HCT116 (cell line): ENCODE results near the gene TLR3.

Source experiments
- ATF3 ChIP-seq: IDR thresholded peaks from 2 replicates; pipeline ENCODE4 v1.6.1; 2012
- CBX3 ChIP-seq: IDR thresholded peaks from 2 replicates; pipeline ENCODE4 v1.6.1; 2012; ENCODE audit warnings: low read depth
- CTCF ChIP-seq, 3 experiments: fragments of 200-600 bp in 1 of 3; sonication (generic) in 1 of 3; IDR thresholded peaks in 2 of 3; conservative IDR thresholded peaks in 1 of 3; 2 replicates each; pipeline ENCODE4 v1.5.1; 2012 to 2017; ENCODE audit warnings: low read depth in 2 of 3, low read length in 2 of 3, antibody characterized with exemption in 1 of 3, borderline replicate concordance in 1 of 3, control low read depth in 1 of 3, mild to moderate bottlenecking in 1 of 3, mixed read lengths in 1 of 3, mixed run types in 1 of 3, moderate library complexity in 1 of 3; ENCODE audit not compliant: insufficient read depth in 1 of 3
- EZH2 ChIP-seq: fragments of 200-600 bp; sonication (generic); IDR thresholded peaks from 2 replicates; pipeline ENCODE4 v1.6.1; 2017; ENCODE audit warnings: antibody characterized with exemption, mixed run types
- FOSL1 ChIP-seq: IDR thresholded peaks from 2 replicates; pipeline ENCODE4 v1.6.1; 2012; ENCODE audit warnings: low read depth
- JUND ChIP-seq: IDR thresholded peaks from 2 replicates; pipeline ENCODE4 v1.6.1; 2012
- MAX ChIP-seq: IDR thresholded peaks from 2 replicates; pipeline ENCODE4 v1.6.1; 2012
- POLR2A ChIP-seq: IDR thresholded peaks from 2 replicates; pipeline ENCODE4 v1.7.0; 2011; ENCODE audit warnings: borderline replicate concordance; ENCODE audit not compliant: insufficient read depth, insufficient read length; ENCODE audit errors: extremely low read depth
- POLR2AphosphoS5 ChIP-seq: IDR thresholded peaks from 2 replicates; pipeline ENCODE4 v1.6.1; 2011; ENCODE audit warnings: mild to moderate bottlenecking, low read depth, low read length, moderate library complexity
- RAD21 ChIP-seq: IDR thresholded peaks from 2 replicates; pipeline ENCODE4 v1.6.1; 2012; ENCODE audit warnings: low read depth, mild to moderate bottlenecking
- REST ChIP-seq: IDR thresholded peaks from 2 replicates; pipeline ENCODE4 v1.6.1; 2012; ENCODE audit warnings: low read depth
- SIN3A ChIP-seq: IDR thresholded peaks from 2 replicates; pipeline ENCODE4 v1.6.1; 2012; ENCODE audit warnings: low read depth
- TCF7L2 ChIP-seq: IDR thresholded peaks from 2 replicates; pipeline ENCODE4 v1.7.0; 2011; ENCODE audit warnings: borderline replicate concordance, inconsistent platforms; ENCODE audit not compliant: insufficient read depth, insufficient read length; ENCODE audit errors: extremely low read depth
- ZNF274 ChIP-seq: fragments of 200-500 bp; sonication (Bioruptor generic); IDR thresholded peaks from 2 replicates; pipeline ENCODE4 v1.6.1; 2014; ENCODE audit warnings: mild to moderate bottlenecking, low read depth, low read length, inconsistent platforms

- TF ChIP-seq CTCF (IDR thresholded peaks at IDR 0.05 in 2 of 3, conservative IDR thresholded peaks at IDR 0.05 in 1 of 3; ENCODE audit: borderline replicate concordance in 1 of 3, insufficient read depth in 1 of 3, low read depth in 2 of 3, low read length in 2 of 3) (no peak), FOSL1 (no peak), EZH2 (no peak), POLR2A (no peak), RAD21 (no peak), ATF3 (no peak), JUND (no peak), MAX (no peak), ZNF274 (no peak), REST (no peak), CBX3 (no peak), POLR2AphosphoS5 (no peak), SIN3A (no peak), TCF7L2 (no peak)
These were observed 13.3 kb downstream of the TLR3 start for GRCh38 chr4:186082221-186082620.
